Mesothelial cell of epicardium (in vitro differentiated cells): Measurements from ENCODE around the gene MAP4K5. TPM values are rescaled to one million over a fixed set of nuclear protein-coding genes. Genes with fewer than 3 reads are reported as not detected.

ENCODE experiments used
- DNase-seq, 2 experiments: peaks; one replicate each; pipeline ENCODE4 v3.0.0; 2021; ENCODE audit warnings: low spot score in 2 of 2; ENCODE audit not compliant: unreplicated experiment in 2 of 2
- H3K27ac Mint-ChIP-seq: 2 replicates; pipeline ENCODE4 v1.8.0; 2021; ENCODE audit warnings: mixed read lengths
- H3K27me3 Mint-ChIP-seq: 2 replicates; pipeline ENCODE4 v1.8.0; 2021; ENCODE audit warnings: low read depth, mixed read lengths
- H3K36me3 Mint-ChIP-seq: 2 replicates; pipeline ENCODE4 v1.8.0; 2021; ENCODE audit warnings: mixed read lengths
- H3K4me1 Mint-ChIP-seq: 2 replicates; pipeline ENCODE4 v1.8.0; 2021; ENCODE audit warnings: mixed read lengths
- H3K4me3 Mint-ChIP-seq: 2 replicates; pipeline ENCODE4 v1.8.0; 2021; ENCODE audit warnings: mild to moderate bottlenecking, moderate library complexity, mixed read lengths
- H3K9me3 Mint-ChIP-seq: 2 replicates; pipeline ENCODE4 v1.8.0; 2021; ENCODE audit warnings: mixed read lengths
- CTCF ChIP-seq: fragments of 200-600 bp; sonication (generic); IDR thresholded peaks from one replicate; pipeline ENCODE4 v1.5.0; 2021; ENCODE audit warnings: antibody characterized with exemption; ENCODE audit not compliant: unreplicated experiment
- total RNA-seq: library from RNA; stranded (reverse); gene quantifications from 3 replicates; pipeline ENCODE4 v1.2.1, GENCODE V29; 2021

MAP4K5 gene
- total RNA-seq, 1 donor from 2014 or later = 95.4 TPM

GRCh38 chr14:50388256-50388931 lies 144.0 kb downstream of the MAP4K5 start:
- no peaks in the 10 kb centered on the region for H3K4me1 Mint-ChIP-seq

GRCh38 chr14:50387548-50387947 lies 144.8 kb downstream of the MAP4K5 start:
- Mint-ChIP-seq H3K9me3 (no peaks in the 10 kb centered on the region), H3K4me3 (no peak overlapping the region), H3K4me1 (no peaks in the 10 kb centered on the region), H3K27me3 (no peaks in the 10 kb centered on the region), H3K27ac (no peak overlapping the region), H3K36me3 (no peaks in the 10 kb centered on the region)
- no peak for DNase-seq
- no peak for TF ChIP-seq CTCF

More at GRCh38 chr14:50388256-50388931, 144.0 kb downstream of the MAP4K5 start:
- Mint-ChIP-seq H3K9me3 (no peaks in the 10 kb centered on the region), H3K27me3 (no peaks in the 10 kb centered on the region), H3K4me3 (no peak overlapping the region), H3K27ac (no peak overlapping the region), H3K36me3 (no peaks in the 10 kb centered on the region)
- no peak for TF ChIP-seq CTCF
- no peak for DNase-seq

- no peaks in the 10 kb centered on the region for H3K4me1 Mint-ChIP-seq
- no peaks in the 10 kb centered on the region for H3K27me3 Mint-ChIP-seq
- no peak for TF ChIP-seq CTCF
- no peak for DNase-seq
- H3K27ac Mint-ChIP-seq = no peak overlapping the region
- no peak overlapping the region for H3K4me3 Mint-ChIP-seq
- no peaks in the 10 kb centered on the region for H3K36me3 Mint-ChIP-seq
- no peaks in the 10 kb centered on the region for H3K9me3 Mint-ChIP-seq
Observed at GRCh38 chr14:50383618-50384225, 148.6 kb downstream of the MAP4K5 start.

DNA sequence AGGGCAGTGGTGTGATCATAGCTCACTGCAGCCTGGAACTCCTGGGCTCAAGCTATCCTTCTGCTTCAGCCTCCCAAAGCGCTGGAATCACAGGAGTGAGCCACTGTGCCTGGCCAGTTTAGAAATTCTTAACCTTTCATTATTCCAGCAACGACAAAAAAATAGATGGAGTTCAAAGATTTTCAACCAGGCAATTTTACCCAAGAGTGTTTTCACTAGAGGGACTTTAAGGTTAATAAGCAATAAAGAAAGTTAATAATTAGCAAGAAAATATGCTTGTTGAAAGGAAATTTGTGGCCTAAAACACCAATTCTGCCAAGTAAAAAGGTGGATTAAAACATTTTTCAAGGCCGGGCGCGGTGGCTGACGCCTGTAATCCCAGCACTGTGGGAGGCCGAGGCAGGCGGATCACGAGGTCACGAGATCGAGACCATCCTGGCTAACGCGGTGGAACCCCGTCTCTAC lies 150.5 kb downstream of the MAP4K5 start:
- Mint-ChIP-seq H3K27ac (no peak overlapping the region), H3K4me1 (no peaks in the 10 kb centered on the region), H3K4me3 (no peak overlapping the region), H3K9me3 (no peaks in the 10 kb centered on the region), H3K27me3 (no peaks in the 10 kb centered on the region), H3K36me3 (no peaks in the 10 kb centered on the region)
- no peak for TF ChIP-seq CTCF
- no peak for DNase-seq

GRCh38 chr14:50381008-50381407 lies 151.4 kb downstream of the MAP4K5 start:
- Mint-ChIP-seq H3K27me3 (no peaks in the 10 kb centered on the region), H3K4me1 (no peaks in the 10 kb centered on the region), H3K4me3 (no peak overlapping the region), H3K36me3 (no peaks in the 10 kb centered on the region), H3K9me3 (no peaks in the 10 kb centered on the region), H3K27ac (no peak overlapping the region)
- TF ChIP-seq CTCF = no peak
- no peak for DNase-seq
